Activated CD8-positive, alpha-beta memory T cell treated with anti-CD3 and anti-CD28 coated beads for 24 hours (primary cell): Measurements from ENCODE around the gene CACNA1D.

Source experiments
- DNase-seq: peaks from one replicate; pipeline ENCODE4 v3.0.0-alpha.2; 2020

The CACNA1D gene

DNA sequence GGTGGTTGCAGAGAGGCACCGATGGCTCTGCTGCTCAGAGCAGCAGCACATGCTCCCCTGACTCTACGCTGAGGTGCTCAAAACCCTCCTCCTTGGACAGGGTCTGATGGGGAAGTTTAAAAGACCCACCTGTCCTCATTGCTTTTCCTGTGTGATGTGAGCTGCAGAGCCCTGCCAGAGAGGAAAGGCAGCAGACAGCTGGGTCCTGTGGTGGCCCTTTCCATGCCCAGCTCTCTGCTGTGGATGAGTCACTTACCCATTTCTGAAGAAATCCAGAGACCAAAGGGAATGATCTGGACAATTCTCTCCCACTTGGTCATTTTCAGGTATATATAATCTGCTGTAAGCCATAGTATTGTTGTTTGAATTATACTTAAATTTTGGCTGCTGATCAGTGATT lies 230.2 kb downstream of the CACNA1D start:
- no peak for DNase-seq

GRCh38 chr3:53725387-53725995 lies 231.1 kb downstream of the CACNA1D start:
- no peak for DNase-seq

- no peak for DNase-seq
These were observed 232.2 kb downstream of the CACNA1D start for GRCh38 chr3:53726643-53727042.

DNA sequence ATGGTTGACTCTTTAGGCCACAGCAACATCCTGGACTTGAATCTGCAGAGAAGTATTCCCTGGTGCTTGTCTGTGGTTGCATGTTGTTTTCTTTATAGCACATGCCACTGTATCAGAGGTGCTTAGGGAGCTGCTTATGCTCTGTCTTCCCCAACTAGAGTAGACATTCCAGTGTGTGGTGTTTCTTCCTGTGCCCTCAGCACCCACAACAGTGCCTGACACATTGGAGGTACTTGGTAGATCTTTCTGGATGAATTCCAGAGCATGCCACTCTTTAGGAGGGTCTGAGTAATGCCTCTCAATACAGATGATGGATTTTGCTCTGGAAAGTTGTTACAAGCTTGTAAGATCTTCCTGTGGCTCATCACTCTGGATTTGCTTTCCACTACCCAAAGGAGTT lies 234.2 kb downstream of the CACNA1D start:
- no peak for DNase-seq

DNA sequence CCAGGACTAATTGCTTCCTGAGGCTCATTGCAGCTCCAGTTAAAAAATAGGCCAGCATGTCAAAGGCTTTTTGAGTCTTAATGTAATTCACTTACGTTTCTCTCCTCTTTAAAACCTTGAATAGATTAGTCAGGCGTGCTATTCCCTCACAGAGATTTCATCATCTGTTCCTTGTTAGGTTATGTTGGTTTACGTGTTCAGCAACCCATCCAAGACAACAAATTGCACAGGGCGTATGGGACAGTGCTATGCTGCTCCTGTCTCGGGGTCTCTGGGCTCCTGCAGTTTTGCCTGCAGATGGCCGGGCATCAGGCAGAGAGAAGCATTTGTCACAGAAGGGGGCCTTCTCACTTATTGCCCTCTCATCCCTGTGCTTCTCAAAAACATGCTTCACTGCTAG lies 234.7 kb downstream of the CACNA1D start:
- no peak for DNase-seq

DNA sequence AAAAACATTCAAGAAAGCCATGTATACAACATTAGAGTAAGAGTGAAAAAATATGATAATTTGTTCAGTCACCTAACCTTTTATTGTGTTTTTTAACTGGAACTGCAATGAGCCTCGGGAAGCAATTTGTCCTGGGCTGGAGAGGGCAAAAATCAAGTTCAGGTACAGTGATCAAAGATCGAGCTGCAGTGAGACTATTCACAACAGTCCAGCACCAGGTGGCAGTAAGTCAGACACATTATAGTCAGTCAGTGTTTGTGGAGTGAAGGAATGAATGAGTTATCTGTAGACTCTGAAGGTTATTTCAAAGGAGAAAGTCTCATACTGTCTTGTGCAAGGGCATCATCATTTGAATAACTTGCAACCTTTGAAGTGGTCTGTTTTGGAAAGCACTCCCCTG lies 235.2 kb downstream of the CACNA1D start:
- no peak for DNase-seq

- no peak for DNase-seq
These were observed 236.2 kb downstream of the CACNA1D start for GRCh38 chr3:53730576-53730975.

DNA sequence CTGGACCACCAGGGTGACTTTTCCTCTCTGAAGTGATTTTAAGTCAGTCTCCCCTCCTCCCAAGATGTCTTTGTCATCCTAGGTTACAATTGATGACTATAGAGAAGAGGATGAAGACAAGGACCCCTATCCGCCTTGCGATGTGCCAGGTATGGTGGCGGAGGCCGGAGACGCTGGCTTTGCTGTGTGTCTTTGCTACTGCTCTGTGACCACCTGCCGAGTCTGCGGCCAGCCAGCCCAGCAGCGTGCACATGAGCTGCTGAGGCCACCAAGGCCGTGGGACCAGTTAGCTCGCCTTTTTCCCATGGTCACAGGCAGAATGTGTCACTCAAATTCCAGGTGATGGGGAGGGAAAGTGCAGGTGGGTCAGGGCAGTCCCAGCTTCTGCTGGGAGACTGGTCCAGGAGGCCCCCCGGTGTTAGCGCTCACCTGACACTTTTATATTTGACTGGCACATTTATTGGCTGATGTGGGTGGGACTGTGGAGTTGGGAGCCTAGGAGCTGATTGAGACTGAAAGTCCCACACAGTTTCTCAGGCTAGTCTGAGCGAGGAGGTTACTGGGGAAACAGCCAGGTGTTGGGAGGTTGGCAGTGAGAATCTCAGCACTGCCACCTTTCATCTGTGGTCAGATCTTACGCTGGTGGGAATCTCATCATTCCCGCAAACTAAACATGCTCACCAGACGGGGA lies 237.7 kb downstream of the CACNA1D start:
- no peak for DNase-seq

- no peak for DNase-seq
These were observed 239.0 kb downstream of the CACNA1D start for GRCh38 chr3:53733446-53733845.

GRCh38 chr3:53739966-53740365 lies 245.6 kb downstream of the CACNA1D start:
- no peak for DNase-seq

DNA sequence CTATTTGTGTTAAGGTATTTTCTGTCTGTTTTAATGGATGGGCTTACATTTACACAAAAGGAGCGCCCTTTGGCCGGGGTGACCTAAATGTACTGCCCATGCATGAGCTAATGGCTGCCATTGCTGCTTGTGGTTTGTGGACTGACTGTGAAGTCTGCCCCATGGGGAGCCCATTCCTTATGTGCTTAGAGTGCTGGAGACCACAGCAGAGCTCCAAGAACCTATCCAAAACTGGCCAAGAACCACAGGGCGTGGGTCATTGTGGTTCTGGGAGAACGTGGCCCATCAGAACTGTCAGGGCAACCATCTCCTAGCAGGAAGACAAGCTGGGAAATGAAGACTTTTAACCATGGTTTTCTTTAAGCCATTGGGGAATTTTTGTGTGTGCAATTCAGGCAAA lies 246.5 kb downstream of the CACNA1D start:
- DNase-seq: no peak

- DNase-seq: no peak
These were observed 249.9 kb downstream of the CACNA1D start for GRCh38 chr3:53744351-53744750.

DNA sequence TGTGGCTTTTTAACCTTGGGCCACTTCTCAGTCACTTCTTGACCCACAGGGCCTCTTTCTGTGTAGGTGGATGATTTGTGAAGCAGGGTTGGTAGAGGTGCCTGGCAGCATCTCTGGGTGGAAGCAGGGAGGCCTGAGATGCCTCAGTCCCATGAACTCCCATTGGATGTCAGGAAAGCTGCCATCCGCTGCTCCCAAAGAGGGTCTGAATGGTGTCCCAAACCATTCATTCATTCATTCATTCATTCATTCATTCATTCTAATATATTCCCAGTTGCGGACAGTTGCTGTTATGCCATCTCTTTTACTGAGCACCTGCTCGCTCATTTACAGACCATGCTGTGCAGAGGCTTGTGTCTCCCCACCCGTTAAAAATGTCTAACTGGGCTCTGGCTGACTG lies 253.1 kb downstream of the CACNA1D start:
- no peak for DNase-seq

DNA sequence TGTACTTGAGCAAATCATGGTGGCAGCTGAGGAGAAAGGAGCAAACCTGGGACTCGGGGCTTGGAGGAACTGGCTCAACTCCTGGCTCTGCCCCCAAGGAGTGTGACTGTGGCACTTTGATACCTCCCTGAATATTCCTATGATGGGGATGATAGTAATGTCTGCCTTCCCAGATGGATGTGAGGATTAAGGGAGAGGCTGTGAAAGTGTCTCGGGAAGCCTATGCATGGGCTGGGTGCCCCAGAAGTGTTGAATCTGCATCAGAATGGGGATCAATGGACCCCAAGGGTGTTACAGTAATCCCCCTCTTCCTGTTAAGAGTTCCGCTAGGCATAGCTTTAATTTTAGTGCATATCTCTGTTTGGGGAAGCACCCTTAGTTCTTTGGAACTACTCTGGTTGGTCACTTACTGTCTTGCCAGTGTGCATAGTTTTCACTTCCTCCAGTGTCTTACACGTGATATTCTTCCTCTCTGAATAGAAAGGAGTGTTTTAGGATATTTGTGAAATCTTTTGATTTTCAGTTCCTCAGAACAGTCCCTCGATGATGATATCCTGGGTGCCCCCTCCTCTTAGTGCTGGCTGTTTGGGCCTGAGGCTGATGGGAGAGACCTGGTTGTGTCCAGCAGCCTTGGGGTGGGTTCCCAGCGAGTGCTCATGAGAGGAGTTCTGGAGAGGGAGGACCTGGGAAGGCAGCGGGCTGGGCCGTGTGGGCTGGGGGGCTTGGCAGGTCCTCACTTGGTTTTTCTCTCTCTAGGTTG lies 254.3 kb downstream of the CACNA1D start:
- DNase-seq: no peak

DNA sequence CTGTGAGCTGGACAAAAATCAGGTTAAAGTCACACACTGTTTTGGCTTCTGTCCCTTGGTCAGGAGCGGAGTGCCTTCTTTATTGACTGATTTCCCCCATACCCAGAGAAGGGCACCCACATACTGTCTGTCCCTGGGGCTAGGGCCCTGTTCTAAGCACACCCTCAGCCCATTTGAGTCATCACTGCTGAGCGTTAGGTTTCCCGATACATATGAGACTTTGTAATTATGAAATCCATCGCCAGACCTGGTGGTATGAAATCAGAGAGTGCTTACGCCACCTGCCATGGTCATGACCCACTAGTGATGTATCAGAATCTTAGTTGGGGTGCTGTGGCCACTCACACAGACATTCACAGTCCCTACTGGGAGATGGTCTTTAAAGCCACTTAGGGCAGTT lies 255.0 kb downstream of the CACNA1D start:
- no peak for DNase-seq

DNA sequence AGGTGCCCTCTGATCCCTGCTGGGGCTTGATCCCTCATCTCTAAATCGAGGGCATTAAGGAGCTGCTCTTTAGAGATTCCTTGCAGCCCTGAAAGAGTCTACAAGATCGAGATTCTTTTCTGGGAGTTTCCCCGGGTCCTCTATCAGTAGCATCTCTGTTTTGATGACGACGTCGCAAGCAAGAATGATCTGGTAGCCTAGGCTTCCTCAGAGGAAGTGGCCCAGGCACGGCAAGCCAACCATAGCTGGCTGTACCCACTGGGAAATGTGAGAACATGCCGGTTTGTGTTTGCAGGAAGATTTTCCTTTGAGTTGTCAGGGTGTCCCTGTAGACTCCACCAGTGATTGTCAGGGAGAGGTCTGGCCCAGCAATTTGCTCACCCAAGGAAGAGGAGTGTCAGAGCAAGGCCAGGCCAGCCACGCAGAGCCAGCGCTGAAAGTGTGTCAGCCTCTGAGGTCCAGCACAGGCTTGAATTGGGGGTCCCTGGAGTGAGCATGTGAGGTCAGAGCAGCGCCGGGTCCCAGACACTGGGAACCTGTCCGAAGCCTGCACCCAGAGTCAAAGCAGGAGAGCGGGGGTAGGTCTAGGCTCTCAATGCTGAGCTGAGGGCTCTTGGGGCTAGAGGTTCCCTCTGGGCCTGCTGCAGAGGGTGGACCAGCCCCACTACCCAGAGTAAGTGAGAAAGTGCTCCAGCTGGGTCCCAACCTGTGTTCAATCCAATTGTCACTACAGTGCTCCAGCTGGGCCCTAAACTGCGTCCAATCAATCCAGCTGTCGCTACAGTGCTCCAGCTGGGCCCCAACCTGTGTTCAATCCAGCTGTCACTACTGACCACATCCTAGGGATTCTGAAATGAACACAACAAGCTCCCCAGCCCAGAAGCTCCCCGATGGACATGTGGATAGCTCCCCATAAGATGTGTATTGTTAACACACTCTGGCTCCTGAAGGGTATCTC lies 256.1 kb downstream of the CACNA1D start:
- no peak for DNase-seq

DNA sequence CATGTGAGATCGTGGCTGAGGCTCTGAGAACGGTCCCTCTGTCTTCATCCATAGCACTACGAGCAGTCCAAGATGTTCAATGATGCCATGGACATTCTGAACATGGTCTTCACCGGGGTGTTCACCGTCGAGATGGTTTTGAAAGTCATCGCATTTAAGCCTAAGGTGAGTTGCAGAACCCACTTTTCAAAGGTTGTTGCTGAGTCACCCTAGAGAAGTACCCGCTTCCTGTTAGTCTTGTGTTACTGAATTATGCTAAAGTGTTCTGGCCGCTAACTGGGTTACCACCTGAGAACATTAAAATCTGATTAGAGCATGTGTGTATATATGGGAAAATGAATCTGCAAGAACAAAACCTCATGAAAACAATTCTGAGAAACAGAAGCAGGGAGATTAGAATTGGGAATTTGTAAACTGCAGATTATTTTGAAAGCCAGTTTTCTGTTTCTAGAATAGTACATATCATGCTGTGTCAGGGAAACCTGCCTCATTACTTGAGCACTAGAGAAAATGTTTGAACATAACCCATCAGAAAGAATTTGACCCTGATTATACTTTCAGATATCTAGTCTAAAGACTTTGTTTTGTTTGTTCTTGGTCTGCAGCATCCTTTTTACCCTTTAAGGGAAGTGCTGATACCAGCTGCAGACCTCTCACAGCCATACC lies 259.2 kb downstream of the CACNA1D start:
- DNase-seq: no peak

GRCh38 chr3:53754325-53754724 lies 259.9 kb downstream of the CACNA1D start:
- DNase-seq: no peak

DNA sequence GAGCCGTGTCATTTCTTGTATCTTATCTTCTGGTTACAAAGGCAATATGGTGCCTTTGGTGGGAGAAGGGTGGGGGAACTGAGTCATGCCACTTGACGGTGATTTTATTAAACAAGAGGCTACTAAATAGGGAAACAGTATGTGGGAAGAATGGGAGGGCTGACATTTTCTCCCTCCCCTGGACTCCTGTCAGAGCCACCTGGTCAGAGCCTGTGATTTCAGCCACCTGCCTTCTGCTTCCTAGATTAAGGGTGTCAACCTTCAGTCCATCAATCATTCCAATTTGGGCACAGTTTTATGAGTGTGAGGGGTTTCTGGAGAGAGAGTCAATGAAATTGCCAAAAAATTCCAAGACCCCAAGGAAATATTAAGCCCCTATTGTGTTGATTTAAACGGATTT lies 264.4 kb downstream of the CACNA1D start:
- DNase-seq: no peak

DNA sequence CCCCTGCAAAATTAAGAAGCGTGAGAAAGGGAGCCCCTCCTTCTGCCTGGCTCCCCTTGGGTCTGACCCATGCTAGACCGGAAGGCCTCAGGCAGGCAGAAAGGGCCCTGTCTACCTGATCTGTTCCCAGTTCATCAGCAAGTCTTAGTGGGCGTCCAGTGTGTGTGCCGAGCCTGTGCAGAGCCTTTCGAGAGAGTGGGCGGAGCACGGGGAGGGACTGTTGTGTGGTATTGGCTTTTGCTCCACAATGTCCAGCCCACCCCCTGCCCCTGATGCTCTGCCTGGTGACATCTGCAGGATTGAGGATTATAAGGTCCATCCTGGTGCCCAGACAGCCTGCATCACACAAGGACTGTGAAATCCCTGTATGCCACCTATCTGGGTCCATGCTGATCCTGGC lies 268.9 kb downstream of the CACNA1D start:
- no peak for DNase-seq

- no peak for DNase-seq
These were observed 269.8 kb downstream of the CACNA1D start for GRCh38 chr3:53764026-53764775.

GRCh38 chr3:53765753-53766152 lies 271.3 kb downstream of the CACNA1D start:
- no peak for DNase-seq
